GM12801 (cell line): Measurements from ENCODE around the gene SP100.

Experiments used
- CTCF ChIP-seq: IDR thresholded peaks from one replicate; pipeline ENCODE4 v1.5.1; 2011; ENCODE audit warnings: control low read depth; ENCODE audit not compliant: insufficient read length; ENCODE audit errors: extremely low read depth

SP100 gene

GRCh38 chr2:230405824-230406223 is 10.2 kb upstream of the SP100 start:
- no peak for TF ChIP-seq CTCF

- no peak for TF ChIP-seq CTCF
Measured at GRCh38 chr2:230408244-230408842, 7.7 kb upstream of the SP100 start.

- TF ChIP-seq CTCF = no peak
Measured at GRCh38 chr2:230410263-230410662, 5.7 kb upstream of the SP100 start.

DNA sequence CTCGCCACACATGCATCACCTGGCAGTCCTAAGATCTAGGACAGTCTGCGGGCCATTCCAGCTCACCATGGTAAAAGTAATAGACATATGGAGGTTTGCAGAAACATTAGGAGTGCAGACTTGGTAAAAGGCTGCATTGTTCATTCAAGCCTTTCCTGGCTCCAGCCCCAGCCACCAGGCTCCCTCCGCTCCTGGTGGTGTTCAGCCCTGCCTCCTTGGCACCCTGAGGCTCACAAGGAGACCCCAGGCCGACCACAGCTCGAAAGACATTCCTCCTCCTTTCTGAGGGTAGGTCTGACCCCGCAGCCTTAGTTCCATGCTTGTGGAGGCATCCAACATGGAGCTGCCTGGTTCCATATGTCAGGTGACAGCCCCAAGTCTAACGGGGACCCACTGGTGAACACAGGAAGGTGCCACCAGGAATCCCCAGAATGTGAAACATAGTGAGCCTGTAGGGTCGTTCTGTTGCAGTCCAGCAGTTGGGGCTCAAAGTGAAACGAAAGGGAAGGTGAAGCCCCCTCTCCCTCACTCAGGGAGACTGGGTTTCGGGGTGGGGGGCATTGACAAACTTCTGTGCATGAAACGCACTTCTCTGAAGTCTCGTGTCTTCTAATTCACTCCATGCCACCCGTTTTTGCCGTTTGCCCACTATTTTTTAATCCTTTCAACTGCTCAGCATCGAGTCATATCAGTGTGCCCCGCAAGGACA is 5.0 kb upstream of the SP100 start:
- no peak for TF ChIP-seq CTCF

GRCh38 chr2:230411570-230412370 is 4.2 kb upstream of the SP100 start:
- TF ChIP-seq CTCF = no peak

GRCh38 chr2:230412371-230412711 is 3.7 kb upstream of the SP100 start:
- TF ChIP-seq CTCF = no peak

DNA sequence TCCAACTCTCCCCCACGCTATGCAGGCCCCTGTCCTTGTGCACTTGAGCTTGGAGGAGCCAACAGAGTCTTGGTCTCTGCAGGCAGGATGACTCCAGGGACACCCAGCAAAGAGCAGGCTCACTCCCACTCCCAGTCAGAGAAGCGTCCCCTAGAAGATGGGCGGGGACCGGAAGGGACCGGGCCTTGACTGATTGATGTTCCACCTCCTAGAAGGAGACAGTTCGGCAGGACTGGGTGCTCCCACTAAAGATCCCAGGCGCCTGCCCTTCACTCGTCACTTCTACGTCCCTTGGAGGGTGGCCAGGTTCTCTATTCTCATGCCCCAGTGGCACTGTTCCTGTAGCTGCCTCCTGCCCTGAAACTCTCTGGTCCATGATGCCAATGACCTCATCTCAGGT is 3.2 kb upstream of the SP100 start:
- no peak for TF ChIP-seq CTCF
